ENCODE data around the gene TNFRSF4.
"Not testable (repeated sequence)": the region's sequence is repeated elsewhere in the genome, so short reads cannot be mapped to it uniquely, and the experiment has no call there.

Gene TNFRSF4

DNA sequence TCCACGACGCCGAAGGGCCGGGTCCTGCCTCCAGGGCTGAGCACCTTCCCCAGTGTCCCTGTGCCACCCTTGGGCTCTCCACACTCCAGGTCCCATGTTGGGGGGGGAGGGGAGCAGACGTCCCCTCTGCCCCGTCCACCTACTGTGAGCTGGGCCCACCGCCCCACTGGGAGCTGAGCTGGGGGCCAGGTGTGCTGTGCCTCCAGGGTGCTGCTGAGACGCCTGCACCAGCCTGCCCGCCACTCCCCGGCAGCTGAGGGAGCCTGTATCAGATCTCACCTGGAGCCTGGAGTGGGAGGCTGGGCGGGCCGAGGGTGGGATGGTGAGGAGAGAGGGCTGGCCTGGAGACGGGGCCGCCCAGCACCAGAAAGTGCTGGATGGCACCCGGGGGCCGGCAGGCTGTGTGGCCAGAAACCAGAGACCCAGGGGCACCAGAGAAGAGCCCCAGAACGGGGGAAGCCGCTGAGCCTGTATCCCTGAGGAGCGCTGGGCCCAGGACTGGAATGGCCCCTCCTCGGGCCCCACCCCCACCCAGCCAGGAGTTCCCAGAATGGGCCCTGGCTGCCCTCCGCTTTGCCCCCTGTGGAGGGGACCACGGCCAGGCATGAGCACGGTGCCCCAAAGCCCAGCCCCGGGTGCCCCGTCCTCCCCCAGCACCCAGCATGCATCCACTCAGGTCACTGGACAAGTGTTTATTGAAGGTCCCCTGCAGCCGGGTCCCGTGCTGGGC is 11.0 kb downstream of the TNFRSF4 start:
- no peak for DNase-seq (ENCODE audit: low read depth)

- peak; percentile 83 for DNase-seq (ENCODE audit: low read depth)
Observed at GRCh38 chr1:1200876-1201810, 12.8 kb downstream of the TNFRSF4 start.

- no peak for DNase-seq (ENCODE audit: low read depth)
Observed at GRCh38 chr1:1199961-1200875, 13.7 kb downstream of the TNFRSF4 start.

DNA sequence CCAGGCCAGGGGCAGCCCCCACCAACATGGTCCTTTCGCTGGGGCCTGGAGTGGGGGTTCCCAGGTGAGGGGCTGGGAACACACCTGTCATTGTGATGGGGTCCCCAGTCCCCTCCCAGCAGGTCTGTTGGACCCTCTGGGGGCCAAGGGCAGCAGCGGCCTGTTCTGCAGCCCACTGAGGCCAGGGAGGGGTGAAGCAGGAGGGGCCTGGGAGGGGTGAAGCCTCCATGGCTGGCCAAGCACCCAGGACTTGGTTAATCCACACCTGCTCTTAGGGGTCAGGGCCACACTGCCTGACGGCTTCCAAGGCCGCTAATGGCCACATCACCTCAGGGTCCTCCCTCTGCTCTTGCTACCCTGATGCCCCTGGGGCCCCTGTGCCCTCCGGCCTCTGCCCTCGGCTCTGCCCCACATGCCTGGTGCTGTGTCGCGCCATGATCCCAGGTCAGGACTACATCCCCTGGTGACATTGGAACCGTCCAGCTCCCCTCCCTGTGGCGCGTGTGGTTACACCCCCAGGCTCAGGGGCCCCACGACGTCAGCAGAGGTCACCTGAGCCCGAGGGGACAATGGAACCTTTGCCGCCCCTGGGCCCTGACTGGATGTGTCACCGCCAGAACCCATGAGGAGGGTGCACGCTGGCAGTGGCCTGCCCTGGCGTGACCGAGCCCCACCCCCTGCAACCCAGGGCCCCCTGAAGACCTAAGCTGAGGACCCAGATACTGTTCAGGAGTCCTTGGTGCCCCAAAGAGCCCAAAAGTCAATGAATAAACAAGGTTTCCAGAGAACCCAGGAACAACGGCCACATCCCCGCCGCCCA is 14.6 kb downstream of the TNFRSF4 start:
- no peak for DNase-seq (ENCODE audit: low read depth)

DNA sequence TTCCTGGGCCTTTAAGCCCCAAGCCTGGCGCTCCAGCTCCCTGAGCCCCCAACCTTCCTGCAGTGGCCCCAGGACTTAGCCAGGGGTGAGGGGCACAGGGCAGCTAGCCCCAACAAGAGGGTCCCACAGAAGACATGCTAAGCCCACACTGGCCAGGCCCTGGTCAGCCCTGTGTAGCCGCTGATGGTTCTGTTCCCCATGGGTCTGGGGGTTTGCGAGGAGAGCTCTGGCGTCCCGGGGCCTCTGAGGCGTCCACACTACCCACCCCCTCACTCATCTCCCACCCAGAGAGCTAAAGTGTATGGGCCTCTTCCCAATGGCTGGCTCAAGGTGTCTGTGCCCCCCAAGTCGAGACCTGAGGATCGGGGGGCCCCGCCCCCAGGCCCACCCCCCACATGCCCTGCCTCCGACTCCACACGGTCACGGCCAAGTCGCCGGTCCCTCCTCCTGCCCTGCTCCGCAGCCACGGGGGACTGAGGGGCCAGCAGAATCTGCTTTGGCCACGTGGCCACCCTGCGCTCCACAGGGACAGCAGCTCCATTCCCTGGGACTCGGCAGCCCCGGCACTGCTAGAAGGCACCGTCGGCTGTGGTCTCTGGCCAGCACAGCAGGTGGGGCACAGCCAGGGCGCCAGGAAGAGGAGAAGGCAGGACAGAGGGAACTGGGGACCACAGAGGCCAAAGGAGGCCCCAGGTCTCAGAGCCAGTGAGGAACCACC is 15.4 kb downstream of the TNFRSF4 start:
- no peak for DNase-seq (ENCODE audit: low read depth)

- DNase-seq (ENCODE audit: low read depth): no peak
Observed at GRCh38 chr1:1197551-1198422, 16.2 kb downstream of the TNFRSF4 start.

GRCh38 chr1:1197188-1197500 is 16.8 kb downstream of the TNFRSF4 start:
- no peak for DNase-seq (ENCODE audit: low read depth)

GRCh38 chr1:1196431-1197187 is 17.3 kb downstream of the TNFRSF4 start:
- DNase-seq (ENCODE audit: low read depth): no peak

DNA sequence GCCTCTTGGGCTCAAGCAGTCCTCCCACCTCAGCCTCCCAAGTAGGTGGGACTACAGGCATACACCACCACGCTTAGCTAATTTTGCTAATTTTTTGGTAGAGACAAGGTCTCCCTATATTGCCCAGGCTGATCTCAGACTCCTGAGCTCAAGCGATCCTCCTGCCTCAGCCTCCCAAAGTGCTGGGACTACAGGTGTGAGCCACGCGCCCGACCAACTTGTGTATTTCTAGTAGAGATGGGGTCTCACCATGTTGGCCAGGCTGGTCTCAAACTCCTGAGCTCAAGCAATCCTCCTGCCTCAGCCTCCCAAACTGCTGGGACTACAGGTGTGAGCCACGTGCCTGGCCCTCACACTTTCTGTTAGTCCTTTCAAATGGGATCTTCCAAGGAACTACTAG is 18.2 kb downstream of the TNFRSF4 start:
- not testable (repeated sequence) for DNase-seq (ENCODE audit: low read depth)

DNA sequence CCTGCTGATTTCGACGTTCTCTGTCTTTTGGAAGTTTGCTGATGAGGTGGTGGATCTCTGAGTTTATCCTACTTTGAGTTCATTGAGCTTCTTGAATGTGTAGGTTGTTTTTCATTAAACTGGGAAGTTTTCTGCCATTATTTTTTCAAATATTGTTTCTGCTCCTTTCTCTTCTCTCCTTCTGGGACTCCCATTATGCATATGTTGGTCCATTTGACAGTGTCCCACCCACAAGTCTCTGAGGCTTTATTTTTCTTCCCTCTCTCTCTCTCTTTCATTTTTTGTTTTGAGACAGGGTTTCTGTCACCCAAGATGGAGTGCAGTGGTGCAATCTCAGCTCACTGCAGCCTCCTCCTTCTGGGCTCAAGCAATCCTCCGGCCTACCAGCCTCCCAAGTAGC is 19.2 kb downstream of the TNFRSF4 start:
- DNase-seq (ENCODE audit: low read depth): no peak

GRCh38 chr1:1191734-1192133 is 22.2 kb downstream of the TNFRSF4 start:
- DNase-seq (ENCODE audit: low read depth): no peak

- DNase-seq (ENCODE audit: low read depth): no peak
Observed at GRCh38 chr1:1189111-1189510, 24.8 kb downstream of the TNFRSF4 start.

- no peak for DNase-seq (ENCODE audit: low read depth)
Observed at GRCh38 chr1:1187938-1188337, 26.0 kb downstream of the TNFRSF4 start.

DNA sequence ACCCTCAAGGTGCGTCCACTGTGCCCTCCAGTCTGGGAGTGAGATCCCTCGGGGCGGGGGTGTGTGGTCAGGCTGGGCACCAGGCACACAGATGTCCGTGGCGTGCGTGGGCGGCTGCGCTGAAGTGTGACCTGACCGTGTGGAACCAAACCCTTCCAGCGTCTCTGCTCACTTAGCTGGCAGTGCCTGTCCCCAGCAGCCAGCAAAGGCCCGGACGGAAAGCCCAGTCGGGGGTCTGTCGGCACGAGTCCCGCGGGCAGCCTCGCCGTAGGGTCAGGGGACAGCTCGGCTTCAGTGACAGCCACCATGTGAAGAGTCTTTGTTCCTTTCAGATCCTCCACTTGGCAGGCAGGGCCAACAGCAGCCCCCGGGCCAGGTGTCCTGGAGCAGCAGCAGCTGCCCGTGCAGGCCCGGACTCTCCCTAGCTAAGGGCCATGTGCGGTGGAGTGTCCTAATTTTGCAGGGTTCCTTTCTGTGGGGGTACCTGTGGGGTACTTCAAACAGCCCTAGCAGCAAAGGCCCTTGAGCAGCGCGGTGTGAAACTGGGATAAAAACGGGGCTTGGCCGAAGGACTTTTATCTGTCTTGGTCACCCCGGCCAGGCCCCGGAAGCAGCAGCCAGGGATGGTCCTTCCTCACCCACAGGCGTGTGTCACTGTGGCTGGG is 28.7 kb downstream of the TNFRSF4 start:
- no peak for DNase-seq (ENCODE audit: low read depth)

DNA sequence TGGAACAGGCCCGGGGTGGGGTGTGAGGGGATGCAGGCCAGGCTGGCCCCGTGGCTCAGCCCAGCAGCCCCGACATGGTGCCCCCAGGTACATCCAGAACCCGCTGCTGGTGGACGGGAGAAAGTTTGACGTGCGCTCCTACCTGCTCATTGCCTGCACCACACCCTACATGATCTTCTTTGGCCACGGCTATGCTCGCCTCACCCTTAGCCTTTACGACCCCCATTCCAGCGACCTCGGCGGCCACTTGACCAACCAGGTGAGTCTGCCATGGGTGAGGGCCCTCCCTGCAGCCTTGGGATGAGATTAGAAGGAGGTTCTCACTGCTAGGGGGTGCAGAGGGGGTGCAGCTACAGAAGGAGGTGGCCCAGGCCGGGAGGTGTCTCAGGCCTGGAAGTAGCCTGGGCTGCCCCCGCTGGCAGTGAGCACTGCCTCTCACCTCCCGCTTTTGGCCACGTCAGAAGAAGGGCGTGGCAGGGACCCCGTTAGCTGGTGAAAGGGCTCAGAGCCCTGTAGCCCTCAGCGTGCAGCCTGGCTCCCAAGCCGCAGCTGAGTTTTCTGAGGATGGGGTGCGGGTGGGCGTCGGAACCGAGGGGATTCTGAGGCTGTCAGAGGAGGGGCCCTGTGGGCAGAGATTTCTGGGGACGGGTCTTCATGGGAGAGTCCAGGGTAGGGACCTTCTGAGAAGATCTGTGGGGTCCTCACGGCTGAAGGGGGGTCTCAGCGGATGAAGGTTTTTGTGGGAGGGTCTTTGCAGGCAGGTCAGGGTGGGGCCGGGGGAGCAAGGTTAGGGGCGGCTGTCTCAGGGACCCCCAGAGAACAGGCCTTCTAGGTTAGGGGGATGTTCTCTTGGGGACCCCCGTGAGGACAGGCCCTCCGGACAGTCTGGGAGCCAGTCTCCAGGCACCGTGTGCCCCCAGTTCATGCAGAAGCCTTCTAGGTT is 29.8 kb downstream of the TNFRSF4 start:
- no peak for DNase-seq (ENCODE audit: low read depth)

DNA sequence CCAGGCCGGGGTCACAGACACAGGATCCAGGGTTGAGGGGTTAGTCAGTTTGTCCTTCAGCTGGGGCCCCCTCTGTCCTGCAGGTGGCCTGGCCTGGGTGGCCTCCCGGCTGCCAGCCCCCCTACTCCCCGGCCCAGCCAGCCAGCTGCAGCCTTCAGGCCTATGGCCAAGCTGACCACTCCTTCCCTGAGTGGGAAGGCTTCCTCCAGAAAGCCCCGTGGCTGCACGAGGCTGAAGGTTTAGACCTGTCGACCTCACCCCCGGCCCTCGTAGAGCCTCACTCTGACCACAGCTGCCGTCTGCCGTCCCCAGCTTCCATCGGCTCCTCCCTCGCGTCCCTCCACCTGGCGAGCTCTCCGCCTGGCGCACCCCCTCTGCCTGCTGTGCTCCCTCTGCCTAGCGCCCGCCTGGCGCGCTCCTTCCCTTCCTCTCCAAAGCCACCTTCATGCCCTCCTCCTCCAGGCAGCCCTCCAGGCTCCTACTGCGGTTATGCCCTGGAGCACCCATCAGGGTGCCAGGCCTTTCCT is 30.7 kb downstream of the TNFRSF4 start:
- no peak for DNase-seq (ENCODE audit: low read depth)

Measured in stimulated activated CD8-positive, alpha-beta memory T cell treated with anti-CD3 and anti-CD28 coated beads, Interleukin-4, amount 100 ng/mL, for 24 hours (primary cell).